T-helper 1 cell treated with Interleukin-12 subunit alpha and Interleukin-12 subunit beta and Interleukin-4 antibody, amounts not matched to agents 30 μg/mL and 1 μg/mL, for 36 hours (primary cell): Measurements from ENCODE around the gene TAS2R40.
"Not testable (repeated sequence)": the region's sequence is repeated elsewhere in the genome, so short reads cannot be mapped to it uniquely, and the experiment has no call there.

Experiments
- H3K27ac Mint-ChIP-seq: one replicate; pipeline ENCODE4 v1.8.0; 2021; ENCODE audit warnings: mild to moderate bottlenecking, mixed read lengths
- H3K27me3 Mint-ChIP-seq: one replicate; pipeline ENCODE4 v1.8.0; 2021; ENCODE audit warnings: low read depth, mixed read lengths
- H3K36me3 Mint-ChIP-seq: one replicate; pipeline ENCODE4 v1.8.0; 2021; ENCODE audit warnings: low read depth, mixed read lengths
- H3K4me1 Mint-ChIP-seq: one replicate; pipeline ENCODE4 v1.8.0; 2021; ENCODE audit warnings: low read depth, mixed read lengths
- H3K4me3 Mint-ChIP-seq: one replicate; pipeline ENCODE4 v1.8.0; 2021; ENCODE audit warnings: mild to moderate bottlenecking, moderate library complexity, mixed read lengths
- H3K9me3 Mint-ChIP-seq: one replicate; pipeline ENCODE4 v1.8.0; 2021; ENCODE audit warnings: mixed read lengths

TAS2R40 gene

GRCh38 chr7:143250822-143251221 lies 29.0 kb downstream of the TAS2R40 start:
- peak overlapping the region; percentile 30 for H3K4me3 Mint-ChIP-seq
- peak overlapping the region; percentile 73 for H3K27ac Mint-ChIP-seq
- peaks cover 61% of the 10 kb centered on the region for H3K9me3 Mint-ChIP-seq
- peaks cover 48% of the 10 kb centered on the region for H3K36me3 Mint-ChIP-seq
- no peaks in the 10 kb centered on the region for H3K27me3 Mint-ChIP-seq
- H3K4me1 Mint-ChIP-seq, result peaks cover 76% of the 10 kb centered on the region

- Mint-ChIP-seq H3K36me3 (peaks cover 42% of the 10 kb centered on the region), H3K9me3 (peaks cover 55% of the 10 kb centered on the region), H3K4me3 (peak overlapping the region; percentile 23), H3K27me3 (no peaks in the 10 kb centered on the region), H3K27ac (peak overlapping the region; percentile 73), H3K4me1 (peaks cover 75% of the 10 kb centered on the region)
Measured at GRCh38 chr7:143252006-143252405, 30.2 kb downstream of the TAS2R40 start.

- no peak overlapping the region for H3K4me3 Mint-ChIP-seq
- peaks cover 72% of the 10 kb centered on the region for H3K4me1 Mint-ChIP-seq
- H3K9me3 Mint-ChIP-seq, result peaks cover 29% of the 10 kb centered on the region
- peaks cover 25% of the 10 kb centered on the region for H3K36me3 Mint-ChIP-seq
- peak overlapping the region; percentile 2 for H3K27ac Mint-ChIP-seq
- no peaks in the 10 kb centered on the region for H3K27me3 Mint-ChIP-seq
Measured at GRCh38 chr7:143255564-143255963, 33.7 kb downstream of the TAS2R40 start.

- Mint-ChIP-seq H3K4me1 (peaks cover 69% of the 10 kb centered on the region), H3K36me3 (peaks cover 23% of the 10 kb centered on the region), H3K27me3 (no peaks in the 10 kb centered on the region), H3K4me3 (no peak overlapping the region), H3K9me3 (peaks cover 29% of the 10 kb centered on the region), H3K27ac (no peak overlapping the region)
Measured at GRCh38 chr7:143256325-143256724, 34.5 kb downstream of the TAS2R40 start.

- no peaks in the 10 kb centered on the region for H3K27me3 Mint-ChIP-seq
- no peak overlapping the region for H3K27ac Mint-ChIP-seq
- peaks cover 65% of the 10 kb centered on the region for H3K4me1 Mint-ChIP-seq
- no peak overlapping the region for H3K4me3 Mint-ChIP-seq
- H3K36me3 Mint-ChIP-seq, result peaks cover 24% of the 10 kb centered on the region
- peaks cover 24% of the 10 kb centered on the region for H3K9me3 Mint-ChIP-seq
Measured at GRCh38 chr7:143256932-143257331, 35.1 kb downstream of the TAS2R40 start.

GRCh38 chr7:143257501-143257900 lies 35.7 kb downstream of the TAS2R40 start:
- peaks cover 18% of the 10 kb centered on the region for H3K9me3 Mint-ChIP-seq
- peaks cover 62% of the 10 kb centered on the region for H3K4me1 Mint-ChIP-seq
- no peak overlapping the region for H3K27ac Mint-ChIP-seq
- H3K36me3 Mint-ChIP-seq, result peaks cover 19% of the 10 kb centered on the region
- H3K4me3 Mint-ChIP-seq, result no peak overlapping the region
- no peaks in the 10 kb centered on the region for H3K27me3 Mint-ChIP-seq

GRCh38 chr7:143258831-143259230 lies 37.0 kb downstream of the TAS2R40 start:
- peaks cover 14% of the 10 kb centered on the region for H3K36me3 Mint-ChIP-seq
- H3K9me3 Mint-ChIP-seq, result peaks cover 6% of the 10 kb centered on the region
- H3K27ac Mint-ChIP-seq, result peak overlapping the region; percentile 92
- peak overlapping the region; percentile 74 for H3K4me3 Mint-ChIP-seq
- H3K27me3 Mint-ChIP-seq, result no peaks in the 10 kb centered on the region
- peaks cover 56% of the 10 kb centered on the region for H3K4me1 Mint-ChIP-seq

- peak overlapping the region; percentile 27 for H3K27ac Mint-ChIP-seq
Measured at GRCh38 chr7:143259765-143260164, 37.9 kb downstream of the TAS2R40 start.

GRCh38 chr7:143261901-143262300 lies 40.1 kb downstream of the TAS2R40 start:
- Mint-ChIP-seq H3K9me3 (no peaks in the 10 kb centered on the region), H3K27me3 (no peaks in the 10 kb centered on the region), H3K4me1 (peaks cover 51% of the 10 kb centered on the region), H3K27ac (peak overlapping the region; percentile 70), H3K4me3 (peak overlapping the region; percentile 71), H3K36me3 (peaks cover 27% of the 10 kb centered on the region)

More at GRCh38 chr7:143259765-143260164, 37.9 kb downstream of the TAS2R40 start:
- H3K9me3 Mint-ChIP-seq, result no peaks in the 10 kb centered on the region
- H3K4me3 Mint-ChIP-seq, result peak overlapping the region; percentile 5
- H3K36me3 Mint-ChIP-seq, result peaks cover 17% of the 10 kb centered on the region
- H3K27me3 Mint-ChIP-seq, result no peaks in the 10 kb centered on the region
- H3K4me1 Mint-ChIP-seq, result peaks cover 57% of the 10 kb centered on the region

- Mint-ChIP-seq H3K27me3 (no peaks in the 10 kb centered on the region), H3K4me1 (peaks cover 52% of the 10 kb centered on the region), H3K27ac (peak within 1 kb of the TSS; percentile 90)
Measured at GRCh38 chr7:143263266-143264195, 41.7 kb downstream of the TAS2R40 start, which contains the start of gene GSTK1. TSS of gene GSTK1 (plus strand) at chr7:143263441. CDS start at chr7:143263514, 73 bp downstream.

GRCh38 chr7:143264196-143264568 lies 42.3 kb downstream of the TAS2R40 start:
- Mint-ChIP-seq H3K36me3 (peaks cover 42% of the 10 kb centered on the region), H3K4me1 (peaks cover 51% of the 10 kb centered on the region), H3K27ac (peak overlapping the region; percentile 90), H3K4me3 (peak overlapping the region; percentile 97)
- not testable (repeated sequence) for H3K9me3 Mint-ChIP-seq, H3K27me3 Mint-ChIP-seq

More at GRCh38 chr7:143263266-143264195, 41.7 kb downstream of the TAS2R40 start, which contains the start of gene GSTK1:
- Mint-ChIP-seq H3K36me3 (peaks cover 38% of the 10 kb centered on the region), H3K4me3 (peak within 1 kb of the TSS; percentile 97), H3K9me3 (no peaks in the 10 kb centered on the region)

GRCh38 chr7:143265017-143265693 lies 43.3 kb downstream of the TAS2R40 start:
- Mint-ChIP-seq H3K36me3 (peaks cover 51% of the 10 kb centered on the region), H3K4me1 (peaks cover 49% of the 10 kb centered on the region)

GRCh38 chr7:143269251-143269650 lies 47.4 kb downstream of the TAS2R40 start:
- no peaks in the 10 kb centered on the region for H3K9me3 Mint-ChIP-seq
- no peak overlapping the region for H3K4me3 Mint-ChIP-seq
- H3K36me3 Mint-ChIP-seq, result peaks cover 56% of the 10 kb centered on the region
- peak overlapping the region; percentile 24 for H3K27ac Mint-ChIP-seq
- no peaks in the 10 kb centered on the region for H3K27me3 Mint-ChIP-seq
- peaks cover 43% of the 10 kb centered on the region for H3K4me1 Mint-ChIP-seq

More at GRCh38 chr7:143265017-143265693, 43.3 kb downstream of the TAS2R40 start:
- Mint-ChIP-seq H3K27me3 (no peaks in the 10 kb centered on the region), H3K9me3 (no peaks in the 10 kb centered on the region), H3K27ac (peak overlapping the region; percentile 10), H3K4me3 (peak overlapping the region; percentile 97)

- no peaks in the 10 kb centered on the region for H3K27me3 Mint-ChIP-seq
- no peak overlapping the region for H3K4me3 Mint-ChIP-seq
- H3K36me3 Mint-ChIP-seq, result peaks cover 41% of the 10 kb centered on the region
Measured at GRCh38 chr7:143271240-143271639, 49.4 kb downstream of the TAS2R40 start.

More at GRCh38 chr7:143271240-143271639, 49.4 kb downstream of the TAS2R40 start:
- H3K9me3 Mint-ChIP-seq, result no peaks in the 10 kb centered on the region
- peaks cover 28% of the 10 kb centered on the region for H3K4me1 Mint-ChIP-seq
- H3K27ac Mint-ChIP-seq, result no peak overlapping the region
